Stimulated activated CD4-positive, alpha-beta T cell treated with anti-CD3 and anti-CD28 coated beads, Interleukin-15, amount 100 ng/mL, for 24 hours (primary cell): ENCODE data around the gene WDR59.
A peak's percentile ranks its signal among the peaks of the same experiment; 100 is the strongest.
"Not testable (repeated sequence)": the region's sequence is repeated elsewhere in the genome, so short reads cannot be mapped to it uniquely, and the experiment has no call there.

ENCODE experiments used
- DNase-seq: peaks from one replicate; pipeline ENCODE4 v3.0.0-alpha.2; 2020

Gene WDR59

DNA sequence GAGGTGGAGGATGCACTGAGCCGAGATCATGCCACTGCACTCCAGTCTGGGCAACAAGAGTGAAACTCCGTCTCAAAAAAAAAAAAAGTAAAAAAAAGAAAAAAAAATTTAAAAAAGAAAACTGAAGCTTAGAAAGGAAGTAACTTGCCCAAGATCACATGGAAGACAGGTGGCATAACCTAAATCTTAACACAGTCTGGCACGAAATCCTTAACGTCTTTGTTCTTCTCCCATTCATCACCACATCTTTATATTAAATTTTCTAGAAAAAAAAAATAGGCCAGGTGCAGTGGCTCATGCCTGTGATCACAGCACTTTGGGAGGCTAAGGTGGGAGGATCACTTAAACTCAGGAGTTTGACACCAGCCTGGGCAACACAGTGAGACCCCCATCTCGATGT lies 9.3 kb downstream of the WDR59 start:
- no peak for DNase-seq

DNA sequence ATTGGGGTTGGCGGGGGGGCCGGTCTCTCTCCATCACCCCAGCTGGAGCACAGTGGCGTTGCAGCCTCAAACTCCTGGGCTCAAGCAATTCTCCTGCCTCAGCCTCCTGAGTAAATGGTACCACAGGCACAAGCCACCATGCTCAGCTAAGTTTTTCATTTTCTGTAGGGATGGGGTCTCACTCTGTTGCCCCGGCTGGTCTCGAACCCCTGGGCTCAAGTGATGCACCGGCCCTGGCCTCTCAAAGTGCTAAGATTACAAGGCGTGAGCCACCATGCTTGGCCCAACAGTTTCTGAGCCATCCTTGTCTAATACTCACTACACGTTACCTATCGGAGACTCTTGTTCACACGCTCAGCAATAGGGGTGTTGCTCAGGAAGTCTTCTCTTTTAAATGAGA lies 11.6 kb downstream of the WDR59 start:
- DNase-seq: no peak

DNA sequence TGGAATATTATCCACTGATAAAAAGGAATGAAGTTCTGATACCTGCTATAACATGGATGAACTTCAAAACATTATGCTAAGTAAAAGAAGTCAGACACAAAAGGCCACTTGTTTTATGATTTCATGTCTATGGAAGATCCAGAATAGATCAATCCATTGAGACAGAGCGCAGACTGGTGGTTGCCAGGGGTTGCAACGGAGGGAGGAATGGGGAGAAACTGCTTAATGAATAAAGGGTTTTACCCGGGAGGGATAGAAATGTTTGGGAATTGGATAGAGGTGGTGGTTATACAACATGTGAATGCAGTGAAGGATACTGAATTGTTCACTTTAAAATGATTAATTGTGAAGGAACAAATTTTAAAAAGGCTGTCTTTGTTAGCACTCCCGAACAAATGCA lies 30.2 kb downstream of the WDR59 start:
- DNase-seq: no peak

DNA sequence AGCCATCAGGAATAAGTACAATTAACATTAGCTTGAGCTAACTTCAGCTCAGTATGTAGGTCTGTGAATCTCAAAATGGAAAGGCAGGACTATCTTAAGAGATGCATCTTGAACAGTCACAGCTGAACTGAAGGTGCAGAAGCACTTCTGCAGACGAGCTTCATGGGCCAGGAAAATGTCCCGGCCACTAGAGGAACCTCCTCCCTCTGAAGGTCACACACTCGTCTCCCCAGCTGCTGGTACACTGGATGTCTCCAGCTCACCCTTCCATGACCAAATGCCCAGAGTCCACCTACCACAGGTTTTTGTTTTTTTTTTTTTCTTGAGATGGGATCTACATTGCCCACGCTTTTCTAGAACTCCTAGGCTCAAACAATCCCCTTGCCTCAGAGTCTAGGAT lies 33.2 kb downstream of the WDR59 start:
- no peak for DNase-seq

GRCh38 chr16:74951206-74951605 lies 33.7 kb downstream of the WDR59 start:
- DNase-seq: no peak

- DNase-seq: no peak
These were observed 34.4 kb downstream of the WDR59 start for GRCh38 chr16:74950511-74950910.

- DNase-seq: no peak
These were observed 35.6 kb downstream of the WDR59 start for GRCh38 chr16:74949309-74949708.

DNA sequence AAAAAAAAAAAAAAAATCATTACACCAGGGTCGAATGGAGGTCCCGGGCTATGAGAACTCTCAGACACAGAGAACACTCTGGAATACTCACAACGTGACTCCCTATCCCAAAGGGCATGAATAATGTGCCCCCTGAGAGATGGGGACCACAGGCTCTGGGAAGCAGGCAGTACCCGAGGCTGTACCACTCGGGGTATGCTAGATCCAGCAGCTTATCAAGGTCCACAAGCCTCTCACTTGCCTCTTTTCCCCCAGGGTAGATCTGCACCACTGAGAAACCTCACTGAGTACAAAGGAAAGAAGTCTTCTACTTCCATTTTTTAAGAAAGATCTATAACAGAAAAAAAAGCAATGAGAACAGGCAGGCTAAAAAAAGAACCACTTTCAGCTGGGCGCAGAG lies 40.5 kb downstream of the WDR59 start:
- DNase-seq: no peak

DNA sequence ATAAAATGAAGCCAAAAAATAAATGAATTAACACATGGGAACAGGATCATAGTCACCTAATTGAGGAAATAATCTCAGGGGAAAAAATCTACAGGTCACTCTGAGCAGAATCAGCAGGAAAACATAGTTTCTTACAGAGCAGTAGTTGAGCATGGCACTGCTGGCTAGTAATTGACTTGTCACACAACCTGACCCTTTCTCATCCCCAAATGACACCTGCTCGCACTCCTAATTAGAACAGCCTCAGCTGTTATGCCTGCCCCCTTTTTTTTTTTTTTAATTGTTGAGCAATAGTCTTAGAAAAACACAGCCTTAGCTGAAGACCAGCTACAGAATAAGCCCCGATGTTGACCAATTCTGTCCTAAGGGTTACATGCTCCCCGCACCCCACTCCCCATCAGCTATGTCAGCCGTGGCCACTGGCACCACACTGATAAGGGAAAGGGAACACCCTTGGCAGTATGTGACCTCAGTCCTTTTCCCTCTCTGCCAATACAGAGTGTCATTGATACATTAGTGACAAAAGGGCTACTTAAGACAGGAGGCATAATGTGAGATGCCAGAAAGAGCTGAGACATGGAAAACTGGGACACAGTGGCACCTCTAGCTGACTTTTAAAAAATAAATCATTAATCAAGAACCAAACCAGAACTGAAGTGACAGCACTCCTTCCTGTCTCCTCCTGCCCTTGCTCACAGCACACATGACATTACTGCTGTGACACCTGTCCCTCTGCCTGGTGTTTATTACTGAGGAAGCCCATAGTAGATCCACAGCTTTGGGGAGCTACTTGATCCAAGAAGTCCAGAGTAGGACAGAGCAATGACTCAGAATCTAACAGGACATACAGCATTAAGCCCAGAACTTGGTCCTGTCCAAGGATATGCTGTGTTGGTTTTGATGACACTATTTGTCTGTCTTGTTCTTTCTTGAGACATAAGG lies 41.7 kb downstream of the WDR59 start:
- no peak for DNase-seq

GRCh38 chr16:74942566-74942965 lies 42.4 kb downstream of the WDR59 start:
- no peak for DNase-seq

DNA sequence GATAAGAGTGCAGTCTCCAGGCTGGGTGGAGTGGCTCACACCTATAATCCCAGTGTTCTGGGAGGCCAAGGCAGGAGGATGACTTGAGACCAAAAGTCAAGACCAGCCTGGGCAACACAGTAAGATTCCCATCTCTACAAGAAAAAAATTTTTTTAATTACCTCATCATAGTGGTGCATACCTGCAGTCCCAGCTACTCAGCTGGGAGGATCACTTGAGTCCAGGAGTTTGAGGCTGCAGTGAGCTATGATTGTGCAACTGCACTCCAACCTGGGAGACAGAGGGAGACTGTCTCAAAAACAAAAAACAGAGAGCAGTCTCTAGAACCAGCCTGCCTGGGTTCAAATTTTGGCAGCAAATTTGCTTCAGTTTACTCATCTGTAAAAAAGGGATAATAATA lies 45.2 kb downstream of the WDR59 start:
- no peak for DNase-seq

DNA sequence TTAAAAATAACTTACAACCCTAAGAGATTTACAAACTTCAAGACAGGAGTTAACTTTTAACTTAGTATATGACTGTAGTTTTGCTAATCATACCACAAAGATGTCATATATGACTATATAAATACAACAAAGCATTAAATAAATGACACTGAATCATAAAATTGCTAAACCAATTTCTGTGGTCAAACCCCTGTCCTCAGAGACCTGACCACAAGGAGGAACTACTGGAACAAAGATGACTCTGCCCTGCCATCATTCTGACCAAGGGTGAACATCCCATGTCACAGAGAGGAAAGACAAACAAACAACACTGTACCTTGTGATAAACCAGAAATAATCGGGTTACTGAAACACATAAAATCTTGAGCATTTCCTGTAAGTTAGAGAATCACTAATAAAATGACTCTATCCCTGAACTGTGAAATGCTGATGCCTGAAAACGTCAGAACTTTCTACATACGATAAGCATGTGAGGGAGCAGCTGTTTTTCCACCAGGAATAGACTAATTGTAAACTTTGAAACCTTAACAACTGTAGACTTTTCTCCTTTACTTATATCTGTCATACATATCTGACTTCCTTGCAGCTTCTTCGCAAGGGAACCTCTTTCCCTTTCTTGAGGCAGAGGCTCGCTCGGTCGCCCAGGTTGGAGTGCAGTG lies 47.9 kb downstream of the WDR59 start:
- peak; percentile 11 for DNase-seq

DNA sequence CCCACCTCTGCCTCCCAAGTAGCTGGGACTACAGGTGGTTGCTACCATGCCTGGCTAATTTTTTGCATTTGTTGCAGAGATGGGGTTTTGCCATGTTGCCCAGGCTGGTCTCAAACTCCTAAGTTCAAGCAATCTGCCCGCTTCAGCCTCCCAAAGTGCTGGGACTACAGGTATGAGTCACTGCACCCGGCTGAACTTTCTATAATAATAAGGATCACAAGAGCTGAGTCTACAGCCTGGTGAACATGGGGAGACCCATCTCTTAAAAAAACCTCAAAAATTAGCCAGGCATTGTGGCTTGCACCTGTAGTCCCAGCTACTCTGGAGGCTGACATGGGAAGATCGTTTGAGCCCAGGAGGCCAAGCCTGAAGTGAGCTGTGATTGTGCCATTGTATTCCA lies 53.5 kb downstream of the WDR59 start:
- DNase-seq: no peak

- DNase-seq: no peak
These were observed 55.3 kb downstream of the WDR59 start for GRCh38 chr16:74929636-74930035.

GRCh38 chr16:74926805-74927204 lies 58.1 kb downstream of the WDR59 start:
- no peak for DNase-seq

DNA sequence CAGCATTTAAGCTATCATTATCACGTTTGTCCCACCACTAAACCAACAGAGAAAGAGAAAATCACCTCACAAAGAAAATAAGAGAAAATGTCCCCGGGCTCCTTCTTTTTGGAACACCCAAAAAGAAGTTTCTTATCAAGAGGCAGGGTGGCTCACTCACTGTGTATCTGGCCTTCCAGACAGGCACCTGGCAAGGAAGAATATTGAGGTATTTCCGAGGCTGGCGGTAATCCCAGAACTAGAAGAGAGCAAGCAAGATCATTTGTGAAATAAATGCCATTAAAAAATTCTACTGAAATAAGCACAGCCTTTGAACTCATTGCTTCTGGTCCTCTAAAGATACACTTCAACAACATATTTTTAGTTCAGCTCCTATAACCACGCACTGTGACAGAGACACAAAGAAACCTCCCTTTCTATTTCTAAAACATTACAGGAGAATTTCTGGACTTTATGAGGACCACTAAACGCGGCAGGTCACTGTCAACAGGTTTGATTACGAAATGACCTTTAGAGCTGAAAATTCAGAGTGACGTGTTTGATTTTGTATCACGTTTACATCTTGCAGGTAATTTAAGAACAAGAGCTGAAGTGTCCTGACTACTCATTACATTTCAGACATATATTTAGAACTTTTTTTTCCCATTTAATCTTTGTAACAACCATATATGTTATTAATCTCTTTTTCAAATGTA lies 61.0 kb downstream of the WDR59 start:
- DNase-seq: no peak

DNA sequence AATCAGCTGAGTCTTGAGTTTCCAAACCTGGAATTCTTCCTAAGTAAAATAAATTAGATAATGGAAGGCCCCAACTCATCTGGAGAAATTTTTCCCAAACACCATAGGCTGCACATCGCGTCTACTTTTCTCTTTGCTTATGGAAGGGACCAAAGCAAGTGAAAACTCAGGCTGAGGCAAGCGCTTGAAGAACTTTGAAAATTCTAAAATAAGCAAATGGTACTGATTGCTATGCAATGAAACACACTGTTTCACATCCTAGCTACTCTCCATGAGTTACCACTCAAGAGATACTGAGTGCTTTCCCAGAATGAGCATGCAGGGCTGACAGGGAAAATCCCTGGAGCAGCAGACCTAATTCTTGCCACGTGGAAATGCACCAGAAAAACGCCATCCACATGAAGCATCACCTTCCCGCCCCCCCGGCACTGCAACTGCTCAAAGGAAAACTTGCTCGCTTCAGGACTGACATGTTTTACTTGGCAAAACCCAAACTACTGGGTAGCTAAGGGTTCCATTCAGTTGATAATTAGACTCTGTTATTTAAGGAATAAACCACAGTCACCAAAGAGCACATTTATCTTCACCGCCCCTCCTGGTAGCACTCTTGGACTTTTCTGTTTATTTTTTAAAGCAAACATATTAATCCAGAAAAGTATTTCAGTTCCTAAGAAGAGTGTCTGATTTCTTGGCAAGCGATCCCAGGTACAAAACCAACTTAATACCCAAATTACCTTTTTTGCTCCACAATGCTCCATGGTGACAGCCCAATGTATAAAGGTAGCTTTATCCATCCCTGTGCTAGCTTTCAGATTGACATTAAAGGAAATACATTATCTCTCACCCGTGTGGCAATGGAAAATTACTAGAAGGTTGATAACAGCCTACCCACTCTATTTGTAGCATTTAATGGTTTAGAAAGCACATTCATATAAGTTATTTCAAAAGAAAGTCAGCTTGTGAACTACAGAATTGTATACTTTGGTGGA lies 62.5 kb downstream of the WDR59 start:
- DNase-seq: no peak

DNA sequence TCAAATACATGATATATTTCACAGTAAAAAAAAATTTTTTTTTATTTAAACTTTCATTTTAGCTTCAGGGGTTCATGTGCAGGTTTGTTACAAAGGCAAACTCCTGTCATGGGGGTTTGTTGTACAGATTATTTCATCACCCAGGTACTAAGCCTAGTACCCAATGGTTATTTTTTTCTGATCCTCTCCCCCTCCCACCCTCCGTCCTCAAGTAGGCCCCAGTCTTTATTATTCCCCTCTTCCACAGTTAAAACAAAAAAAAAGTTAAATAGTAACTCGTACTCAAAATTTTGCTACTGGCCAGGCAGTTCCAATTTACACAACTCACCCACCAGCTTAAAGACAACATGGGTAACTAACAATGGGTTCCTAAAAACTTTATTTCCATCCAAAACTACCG lies 63.9 kb downstream of the WDR59 start:
- no peak for DNase-seq

DNA sequence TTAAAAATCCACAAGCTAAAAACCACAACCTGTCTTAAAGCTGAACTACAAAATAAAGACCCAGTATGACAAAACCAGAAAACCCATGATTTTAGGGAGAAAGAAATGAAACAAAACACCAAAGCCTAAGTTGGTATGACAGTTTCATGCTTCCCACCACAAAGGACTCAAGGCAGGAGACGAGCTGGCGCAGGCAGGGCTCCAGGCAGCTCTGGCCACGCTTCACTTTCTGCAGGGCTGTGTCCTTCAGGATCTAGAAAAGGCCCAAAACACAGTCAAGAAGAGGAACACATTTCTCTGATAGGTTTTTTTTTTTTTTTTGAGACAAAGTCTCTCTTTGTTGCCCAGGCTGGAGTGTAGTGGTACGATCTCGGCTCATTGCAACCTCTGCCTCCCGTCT lies 75.3 kb downstream of the WDR59 start:
- no peak for DNase-seq

DNA sequence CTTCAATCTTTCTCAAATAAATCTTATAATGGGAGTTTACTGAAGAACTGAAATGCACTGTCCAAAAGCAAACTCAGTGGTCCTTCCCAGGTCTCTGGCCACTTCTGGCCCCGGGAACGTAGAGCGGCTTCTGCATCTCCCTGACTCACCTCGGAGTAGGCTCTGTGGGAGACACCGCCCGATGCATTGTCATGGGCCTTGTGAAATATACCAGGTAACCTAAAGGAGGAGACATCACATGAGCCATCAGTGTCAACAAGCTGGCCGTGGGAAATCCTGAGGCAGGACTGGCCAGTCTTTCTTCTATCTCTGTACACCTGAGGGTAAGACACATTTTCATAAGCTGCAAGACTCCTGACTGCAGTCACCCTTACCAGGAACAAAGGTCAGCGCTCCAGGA lies 76.2 kb downstream of the WDR59 start:
- DNase-seq: not testable (repeated sequence)

DNA sequence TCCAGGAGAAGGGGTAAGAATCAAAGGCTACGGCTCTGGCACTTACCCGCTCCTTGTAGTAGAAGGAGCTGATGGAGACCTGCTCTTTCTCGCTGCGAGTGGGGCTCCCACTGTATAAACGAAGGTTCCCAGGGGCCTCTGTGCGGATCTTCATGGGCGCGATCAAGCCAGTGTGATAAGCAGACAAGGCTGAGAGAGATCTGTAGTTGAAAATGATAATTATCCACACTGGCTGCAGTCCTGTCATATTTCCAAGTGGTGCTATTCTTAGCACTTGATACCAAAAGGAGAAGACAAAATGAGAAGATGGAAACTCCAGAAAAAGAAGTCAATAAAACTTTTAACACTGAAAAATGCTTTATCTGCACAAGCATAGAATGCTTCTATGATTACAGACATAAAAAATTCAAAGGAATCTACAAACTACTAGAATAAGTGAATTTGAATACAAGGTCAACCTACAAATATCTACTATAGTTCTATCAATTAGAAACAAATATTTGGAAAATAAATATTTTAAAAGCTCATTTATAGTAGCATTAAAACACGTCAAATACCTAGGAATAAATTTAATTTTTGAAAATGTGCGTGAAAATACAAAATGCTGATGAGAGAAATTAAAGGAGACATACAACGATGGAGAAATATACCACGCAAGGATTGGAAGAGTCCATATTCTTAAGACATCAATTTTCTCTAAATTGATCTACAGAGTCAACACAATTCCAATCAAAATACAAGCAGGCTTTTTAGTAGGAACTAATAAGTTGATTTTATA lies 80.8 kb downstream of the WDR59 start:
- DNase-seq: no peak

DNA sequence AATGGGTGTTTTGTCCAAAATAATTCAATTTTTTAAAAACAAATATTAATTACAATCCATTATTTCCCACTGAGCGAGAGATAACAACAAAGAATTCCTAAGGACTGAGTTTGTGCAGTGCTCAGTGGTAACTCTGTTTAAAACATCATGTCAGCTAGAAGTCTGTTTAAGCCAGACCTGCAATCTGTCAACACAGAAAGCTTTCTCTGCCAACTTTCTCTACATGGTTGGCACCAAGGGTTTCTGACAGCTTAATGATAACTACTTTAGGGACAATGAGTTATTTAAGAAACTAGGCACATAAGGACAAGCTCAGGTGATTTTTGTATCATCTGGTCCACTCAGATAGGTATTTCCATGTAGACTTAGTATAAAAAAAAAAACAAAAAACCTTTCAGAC lies 81.8 kb downstream of the WDR59 start:
- no peak for DNase-seq
